ENCODE measurements around the gene ZNF778.

Gene ZNF778

GRCh38 chr16:89217388-89218191 is at the start of gene ZNF778:
Gene ZNF778 (plus strand): TSS chr16:89217703. CDS start chr16:89221128, 3,425 bp downstream.
- peak; percentile 56 to 61 (median 59) for DNase-seq (ENCODE audit: low read depth in 3 of 3)

- no peak for DNase-seq (ENCODE audit: low read depth in 3 of 3)
These were observed 48.9 kb upstream of the ZNF778 start for GRCh38 chr16:89168381-89169189.

- DNase-seq (ENCODE audit: low read depth in 3 of 3) = no peak
These were observed 47.7 kb upstream of the ZNF778 start for GRCh38 chr16:89169778-89170177.

GRCh38 chr16:89170346-89171215 is 46.9 kb upstream of the ZNF778 start:
- DNase-seq (ENCODE audit: low read depth in 3 of 3) = no peak

GRCh38 chr16:89171216-89172170 is 46.0 kb upstream of the ZNF778 start, which contains the start of gene CDH15:
Gene CDH15 (plus strand): TSS chr16:89171748. CDS start chr16:89171832, 84 bp downstream.
- peak; percentile 92 to 94 (median 92) for DNase-seq (ENCODE audit: low read depth in 3 of 3)

GRCh38 chr16:89172171-89172527 is 45.4 kb upstream of the ZNF778 start:
- DNase-seq (ENCODE audit: low read depth in 3 of 3) = no peak

GRCh38 chr16:89172528-89173173 is 44.9 kb upstream of the ZNF778 start:
- DNase-seq (ENCODE audit: low read depth in 3 of 3) = no peak

GRCh38 chr16:89173174-89173921 is 44.2 kb upstream of the ZNF778 start:
- no peak for DNase-seq (ENCODE audit: low read depth in 3 of 3)

- no peak for DNase-seq (ENCODE audit: low read depth in 3 of 3)
These were observed 43.3 kb upstream of the ZNF778 start for GRCh38 chr16:89174055-89174827.

GRCh38 chr16:89174877-89175276 is 42.6 kb upstream of the ZNF778 start:
- DNase-seq (ENCODE audit: low read depth in 3 of 3) = no peak

GRCh38 chr16:89175280-89176146 is 42.0 kb upstream of the ZNF778 start:
- DNase-seq (ENCODE audit: low read depth in 3 of 3) = no peak

- no peak for DNase-seq (ENCODE audit: low read depth in 3 of 3)
These were observed 41.3 kb upstream of the ZNF778 start for GRCh38 chr16:89176147-89176690.

GRCh38 chr16:89176717-89177116 is 40.8 kb upstream of the ZNF778 start:
- no peak for DNase-seq (ENCODE audit: low read depth in 3 of 3)

- DNase-seq (ENCODE audit: low read depth in 3 of 3) = no peak
These were observed 40.0 kb upstream of the ZNF778 start for GRCh38 chr16:89177501-89177900.

GRCh38 chr16:89178453-89179147 is 38.9 kb upstream of the ZNF778 start:
- no peak for DNase-seq (ENCODE audit: low read depth in 3 of 3)

- no peak for DNase-seq (ENCODE audit: low read depth in 3 of 3)
These were observed 38.4 kb upstream of the ZNF778 start for GRCh38 chr16:89179148-89179484.

All from stimulated activated CD4-positive, alpha-beta T cell treated with anti-CD3 and anti-CD28 coated beads, TNF-alpha, amount 100 ng/mL, for 4 hours (primary cell).